NCI-H524 treated with DMSO at 0.1 percent for 48 hours (cell line): Measurements from ENCODE around the gene MRPL57.
"Not testable (repeated sequence)": the region's sequence is repeated elsewhere in the genome, so short reads cannot be mapped to it uniquely, and the experiment has no call there.

ENCODE experiments used
- DNase-seq: peaks from one replicate; lab custom pipeline; 2025; lab: John Stamatoyannopoulos, UW

MRPL57 gene

DNA sequence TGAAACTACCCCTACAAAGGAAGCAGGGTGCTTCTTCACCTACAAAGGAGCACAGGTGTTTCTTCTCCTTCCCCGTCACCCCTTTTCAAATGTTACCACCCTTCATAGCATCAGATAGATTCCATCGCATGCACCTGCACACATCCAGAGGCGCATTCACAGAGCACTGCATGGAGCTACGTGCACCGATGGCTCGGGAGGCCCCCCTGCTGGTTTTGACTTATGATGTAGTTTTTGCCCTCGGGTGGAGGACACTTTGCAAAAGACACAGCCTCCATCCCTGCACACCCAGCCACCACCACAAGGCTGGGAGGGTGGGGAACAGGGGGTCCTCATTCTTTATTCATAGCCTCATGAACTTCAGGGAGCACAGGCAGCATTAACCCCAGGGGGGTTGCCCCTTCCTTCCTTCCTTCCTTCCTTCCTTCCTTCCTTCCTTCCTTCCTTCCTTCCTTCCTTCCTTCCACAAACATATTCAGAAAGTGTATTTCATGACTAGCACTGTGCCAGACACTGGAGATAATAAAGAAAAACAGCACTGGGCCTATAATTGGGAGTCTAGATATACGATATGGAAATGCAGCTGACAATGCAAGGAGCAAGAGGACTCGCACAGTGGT, 21.3 kb downstream of the MRPL57 start:
- not testable (repeated sequence) for DNase-seq

DNA sequence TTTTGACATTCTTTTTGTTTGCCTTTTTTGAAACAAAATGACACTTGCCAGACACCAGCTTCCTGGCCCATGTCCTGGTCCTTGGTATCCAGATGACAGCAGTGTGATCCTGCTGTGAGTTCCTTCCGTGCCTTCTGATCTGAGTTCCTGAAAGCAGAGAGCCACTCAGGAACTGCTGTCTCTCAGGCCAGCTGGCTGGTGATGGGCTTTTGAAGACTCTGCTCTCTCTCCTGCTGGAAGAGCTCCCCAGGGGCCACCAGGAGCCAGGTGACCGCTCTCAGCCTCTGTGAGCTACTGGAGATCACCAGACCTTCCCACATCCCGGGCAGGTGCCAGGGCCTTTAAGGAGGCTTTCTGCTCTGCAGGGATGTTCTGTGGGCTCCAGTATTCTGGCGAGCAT, 21.9 kb downstream of the MRPL57 start:
- peak; percentile 59 for DNase-seq

DNA sequence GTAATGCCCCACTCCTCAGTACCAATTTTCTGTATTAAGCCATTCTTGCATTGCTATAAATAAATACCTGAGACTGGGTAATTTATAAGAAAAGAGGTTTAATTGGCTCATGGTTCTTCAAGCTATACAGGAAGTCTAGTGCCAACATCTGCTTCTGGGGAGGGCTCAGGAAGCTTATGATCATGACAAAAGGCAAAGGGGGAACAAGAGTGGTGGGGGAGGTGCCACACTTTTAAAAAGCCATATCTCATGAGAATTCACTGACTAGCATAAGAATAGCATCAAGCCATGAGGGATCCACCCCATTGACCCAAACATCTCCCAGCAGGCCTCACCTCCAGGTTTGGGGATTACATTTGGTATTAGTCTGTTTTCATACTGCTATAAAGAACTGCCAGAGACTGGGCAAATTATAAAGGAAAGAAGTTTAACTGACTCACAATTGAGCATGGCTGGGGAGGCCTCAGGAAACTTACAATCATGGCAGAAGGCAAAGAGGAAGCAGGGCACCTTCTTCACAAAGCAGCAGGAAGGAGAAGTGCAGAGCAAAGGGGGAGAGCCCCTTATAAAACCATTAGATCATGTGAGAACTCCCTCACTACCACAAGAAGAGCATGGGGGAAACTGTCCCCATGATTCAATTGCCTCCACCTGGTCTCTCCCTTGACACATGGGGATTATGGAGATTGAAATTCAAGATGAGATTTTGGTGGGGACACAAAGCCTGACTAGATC, 25.2 kb downstream of the MRPL57 start:
- not testable (repeated sequence) for DNase-seq

DNA sequence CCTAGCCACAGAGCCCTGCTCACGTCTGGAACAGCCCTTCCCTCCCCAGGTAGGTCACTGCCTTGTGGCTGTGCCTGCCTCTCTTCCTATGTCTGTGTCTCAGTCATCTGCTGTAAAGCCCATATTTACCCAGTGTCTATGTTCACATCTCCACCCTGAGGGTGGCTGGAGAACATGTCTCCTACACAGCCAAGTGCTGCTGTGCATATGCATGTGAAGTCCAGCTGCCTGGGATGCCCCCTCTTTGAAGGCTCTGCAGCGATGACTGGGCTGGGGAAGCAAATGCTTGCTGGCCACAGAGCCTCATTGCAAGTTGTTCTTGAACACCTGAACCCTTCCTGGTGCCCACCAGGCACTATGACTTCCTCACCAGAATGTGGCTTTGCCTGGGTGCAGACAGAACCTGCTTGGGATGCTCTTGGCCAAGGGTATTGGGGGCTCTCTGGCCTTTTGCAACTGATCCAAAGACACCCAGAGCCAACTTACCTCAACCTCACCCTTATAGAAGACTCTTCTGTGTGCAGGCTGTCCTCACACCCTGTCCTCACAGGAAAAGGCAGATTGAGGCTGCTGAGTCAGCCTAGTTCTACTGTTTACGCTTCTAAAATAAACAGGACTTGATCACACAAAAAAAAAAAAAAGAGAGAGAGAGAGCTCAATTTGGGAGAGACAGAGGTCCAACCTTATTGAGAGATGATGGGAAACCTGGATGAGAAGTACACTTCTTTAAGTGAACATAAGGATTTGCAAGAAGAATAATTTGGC, 26.5 kb downstream of the MRPL57 start:
- no peak for DNase-seq

DNA sequence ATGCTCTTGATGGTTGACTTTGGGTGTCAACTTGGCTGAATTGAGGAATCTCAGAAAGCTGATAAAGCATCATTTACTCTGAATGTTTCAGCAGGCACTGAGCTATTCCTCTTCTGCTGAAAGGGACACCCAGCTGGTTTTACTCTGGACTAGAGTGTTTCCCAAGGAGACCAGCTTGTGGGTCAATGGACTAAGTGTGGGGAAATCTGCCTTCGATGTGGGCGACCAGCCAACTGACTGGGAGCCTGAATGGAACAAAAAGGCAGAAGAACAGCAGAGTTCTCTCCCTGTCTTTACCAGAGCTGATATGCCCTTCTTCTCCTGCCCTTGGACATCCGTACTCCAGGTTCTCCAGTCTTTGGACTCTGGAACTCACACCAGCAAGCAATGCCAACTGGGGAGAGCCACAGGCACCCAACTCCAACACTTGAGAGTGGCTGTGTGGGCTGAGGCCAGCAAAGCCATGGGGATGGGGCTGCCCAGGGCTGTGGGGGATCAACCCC, 32.2 kb downstream of the MRPL57 start:
- DNase-seq, result no peak

DNA sequence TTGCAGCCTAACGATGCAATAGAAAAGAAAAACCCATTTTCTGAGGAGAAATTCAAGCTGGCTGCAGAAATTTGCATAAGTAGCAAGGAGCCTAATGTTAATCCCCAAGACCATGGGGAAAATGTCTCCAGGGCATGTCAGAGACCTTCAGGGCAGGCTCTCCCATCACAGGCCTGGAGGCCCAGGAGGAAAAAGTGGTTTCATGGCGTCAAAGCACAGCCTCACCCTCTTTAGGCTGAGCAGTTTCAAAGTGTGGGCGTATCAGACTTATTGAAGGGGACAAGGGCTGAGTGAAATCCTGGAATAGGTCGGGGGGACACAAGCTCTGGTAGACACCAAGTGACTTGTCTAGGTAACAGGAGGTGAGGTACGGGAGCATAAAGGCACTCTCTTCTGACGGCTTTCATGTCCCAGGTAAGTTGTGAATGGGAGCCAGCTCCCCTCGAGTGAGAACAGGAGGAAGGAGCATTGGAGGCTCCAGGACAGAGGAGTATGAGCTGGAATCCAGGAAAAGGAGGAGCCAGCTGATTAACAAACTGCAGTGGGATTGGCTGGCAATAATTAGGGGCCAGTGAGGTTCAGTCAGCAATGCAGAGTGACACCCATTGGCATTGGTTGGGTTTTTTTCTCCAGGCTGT, 35.8 kb downstream of the MRPL57 start:
- DNase-seq, result no peak

DNA sequence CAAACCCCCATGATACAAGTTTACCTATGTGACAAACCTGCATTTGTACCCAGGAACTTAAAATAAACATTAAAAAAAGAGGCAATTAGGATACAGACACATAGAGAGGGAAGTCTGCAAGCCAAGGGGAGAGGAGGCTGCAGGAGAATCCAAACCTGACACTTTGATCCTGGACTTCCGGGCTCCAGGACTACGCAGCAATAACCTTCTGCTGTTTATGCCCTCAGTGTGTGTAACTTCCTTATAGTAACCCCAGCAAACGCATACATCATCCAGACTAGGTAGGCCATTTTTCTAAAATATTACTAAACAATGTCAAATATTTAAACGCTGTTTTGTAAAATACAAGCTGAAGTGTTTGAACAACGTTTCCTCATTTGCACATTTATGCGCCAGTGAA, 39.0 kb downstream of the MRPL57 start:
- DNase-seq, result not testable (repeated sequence)

DNA sequence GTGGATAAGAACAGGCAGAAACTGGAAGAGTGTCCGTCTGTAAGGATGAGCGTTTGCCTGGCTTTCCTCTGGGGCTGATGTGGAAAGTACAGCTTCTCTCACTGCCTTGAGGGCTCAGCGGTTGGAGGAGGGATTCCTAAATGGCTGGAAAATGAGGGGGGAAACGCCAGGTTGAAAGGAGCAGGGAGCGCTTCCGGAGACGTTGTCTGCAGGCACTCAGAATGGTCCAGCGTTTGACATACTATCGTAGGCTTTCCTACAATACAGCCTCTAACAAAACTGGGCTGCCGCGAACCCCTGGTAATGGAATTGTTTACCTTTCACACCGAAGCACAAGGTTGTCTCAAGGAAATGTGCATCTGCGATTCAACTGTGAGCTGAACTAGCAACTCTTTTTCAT, 39.9 kb downstream of the MRPL57 start:
- DNase-seq, result no peak

DNA sequence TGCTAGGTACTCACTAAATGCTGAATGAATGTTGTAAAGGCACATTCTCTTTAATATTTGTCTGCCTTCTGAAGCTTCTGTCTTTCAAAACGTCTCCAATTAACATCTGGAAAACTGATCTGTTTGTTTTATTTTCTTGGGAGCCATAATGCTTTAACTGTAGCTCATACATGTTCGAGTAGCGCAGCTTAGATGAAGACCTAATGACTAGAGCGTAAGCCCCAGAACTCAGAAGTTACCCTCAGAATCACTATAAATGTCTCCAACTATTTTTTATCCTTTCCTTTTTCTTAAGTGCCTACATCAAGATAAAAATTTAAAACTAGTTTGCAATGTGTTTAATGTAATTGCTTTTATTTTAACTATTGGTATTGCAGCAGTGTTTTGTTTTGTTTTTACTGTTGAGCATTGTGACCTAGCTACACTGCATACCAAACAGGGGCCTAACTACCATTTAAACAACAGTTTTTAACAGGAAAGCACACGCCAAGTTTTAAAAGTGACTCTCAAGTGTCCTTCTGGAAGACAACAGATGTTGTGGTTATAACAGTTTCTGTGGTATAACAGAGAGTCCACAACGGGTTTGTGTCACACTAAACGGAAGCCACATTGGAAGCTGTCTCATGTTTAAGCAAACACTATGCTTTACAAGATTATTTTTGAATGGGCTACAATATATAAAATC, 42.0 kb downstream of the MRPL57 start:
- DNase-seq, result peak; percentile 28

DNA sequence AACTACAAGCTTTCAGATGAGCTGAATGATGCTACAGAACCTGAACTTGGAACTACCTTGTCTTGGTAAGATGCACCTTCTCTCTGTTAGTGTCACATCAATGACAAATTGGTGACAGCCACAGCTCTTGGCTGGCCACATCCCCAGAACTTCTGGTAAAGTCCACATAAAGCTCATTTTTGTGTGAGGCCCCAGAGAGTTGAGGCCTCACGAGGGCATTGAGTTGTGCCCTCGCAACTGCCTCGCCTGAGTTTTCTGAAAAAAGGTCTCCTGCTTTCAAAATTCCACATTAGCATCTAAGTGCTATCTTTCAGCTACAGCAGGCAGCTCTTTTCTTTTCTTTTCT, 42.6 kb downstream of the MRPL57 start:
- no peak for DNase-seq

DNA sequence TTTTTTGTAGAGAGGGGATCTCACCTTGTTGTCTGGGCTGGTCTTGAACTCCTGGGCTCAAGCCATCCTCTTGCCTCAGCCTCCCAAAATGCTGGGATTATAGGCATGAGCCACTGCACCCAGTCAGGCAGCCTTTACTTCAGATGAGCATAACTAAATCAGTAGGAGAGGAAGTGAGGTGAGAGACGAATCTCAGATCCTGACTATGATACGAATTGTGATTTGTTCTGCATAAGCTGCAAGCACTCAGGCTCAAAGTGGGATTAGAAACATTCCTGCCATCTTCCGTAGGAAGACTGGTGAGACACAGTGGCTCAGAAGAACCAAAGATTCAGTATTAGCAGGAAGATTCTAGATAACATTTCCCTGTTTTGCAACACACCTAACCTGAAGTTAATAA, 43.3 kb downstream of the MRPL57 start:
- DNase-seq, result not testable (repeated sequence)

DNA sequence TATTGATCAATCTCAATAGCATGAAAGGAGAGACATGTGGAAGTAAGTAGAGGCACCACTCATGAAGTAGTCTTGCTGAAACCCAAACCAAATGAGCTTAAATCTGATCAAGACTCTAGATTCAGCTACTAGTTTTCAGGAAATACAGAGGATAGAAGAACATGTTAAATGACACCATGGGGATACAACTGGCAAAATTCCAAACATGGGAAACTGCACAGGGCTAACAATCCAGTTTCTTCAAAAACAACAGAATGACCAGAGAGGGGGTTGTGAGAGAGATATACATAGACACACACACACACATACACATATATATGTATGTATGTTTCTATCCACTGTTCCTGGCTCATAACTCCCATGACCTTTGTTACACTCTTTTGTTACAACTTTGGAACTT, 44.8 kb downstream of the MRPL57 start:
- DNase-seq, result no peak

DNA sequence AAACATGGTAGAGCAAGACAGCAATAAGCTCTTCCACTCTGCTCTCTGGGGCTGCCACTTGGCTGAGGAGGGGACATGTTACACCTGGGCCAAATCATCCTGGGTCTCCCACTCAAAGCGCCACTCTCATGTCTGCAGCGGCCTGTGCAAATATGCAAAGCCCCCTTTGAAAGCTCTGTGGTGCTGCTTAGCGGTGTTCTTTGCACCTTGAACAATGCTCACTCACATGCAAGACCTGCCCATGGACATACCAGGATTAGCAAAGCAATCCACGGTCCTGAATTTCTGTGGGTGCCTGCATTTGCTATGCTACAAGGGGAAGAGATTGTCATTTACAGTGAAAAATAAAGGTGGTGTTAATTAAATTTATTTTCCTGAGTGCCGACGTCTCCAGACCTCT, 48.6 kb downstream of the MRPL57 start:
- no peak for DNase-seq

DNA sequence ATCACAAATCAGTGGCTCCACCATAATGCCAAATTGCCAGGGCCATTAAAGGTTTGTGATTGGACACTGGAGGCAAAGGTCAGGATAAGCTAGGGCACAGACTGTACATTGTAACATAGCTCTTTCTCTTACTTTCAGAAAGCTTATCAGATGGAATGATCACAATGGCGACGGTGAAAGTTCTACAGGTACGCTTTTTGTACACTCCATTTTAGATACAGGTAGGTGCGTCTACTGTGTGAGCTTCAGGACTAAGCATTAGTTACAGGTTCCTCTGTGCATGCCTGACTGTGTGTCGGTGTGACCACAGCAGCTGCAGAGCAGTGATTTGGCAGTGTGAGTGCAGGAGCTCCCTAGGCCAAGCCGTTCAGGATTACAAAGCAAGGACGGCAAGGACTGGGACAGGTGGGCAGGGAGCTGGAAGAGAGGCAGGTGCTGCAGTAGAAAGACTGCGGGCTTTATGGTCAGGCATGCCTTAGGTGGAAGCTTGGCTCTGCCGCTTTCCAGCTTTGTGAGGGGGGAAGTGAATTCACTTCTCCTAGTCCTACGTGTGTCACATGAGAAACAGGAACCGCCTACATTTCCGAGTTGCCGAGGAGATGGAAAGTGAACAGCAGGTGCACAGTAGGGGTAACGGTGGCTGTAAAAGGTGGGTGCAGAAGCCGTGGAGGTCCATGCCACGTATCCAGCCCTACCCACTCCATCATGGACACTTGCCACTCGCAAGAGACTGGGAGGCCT, 49.6 kb downstream of the MRPL57 start:
- DNase-seq, result no peak

DNA sequence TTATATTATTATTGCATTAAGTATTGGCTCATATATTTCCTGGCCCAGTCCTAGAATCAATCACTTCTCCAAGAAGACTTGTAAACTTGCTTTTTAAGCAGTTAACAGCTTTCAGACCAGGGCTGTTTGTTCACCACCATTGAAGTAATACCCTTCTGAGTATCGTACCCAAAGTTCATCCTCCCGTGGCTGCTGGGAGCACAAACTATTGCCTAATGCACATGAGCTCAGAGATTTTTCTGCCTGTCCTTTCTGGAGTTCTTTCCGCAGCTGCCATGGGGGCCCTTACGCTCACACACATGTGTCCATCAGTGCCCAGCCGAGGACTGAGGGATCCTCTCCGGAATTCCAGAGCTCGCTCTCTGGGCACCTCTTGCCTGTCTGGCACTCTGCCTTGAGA, 51.5 kb downstream of the MRPL57 start:
- no peak for DNase-seq
